D721Med (cell line): ENCODE measurements around the gene HEATR5B.

Source experiments
- DNase-seq: peaks from one replicate; pipeline ENCODE4 v3.0.0; 2011; ENCODE audit warnings: low spot score; ENCODE audit not compliant: insufficient read length
- FAIRE-seq: peaks from 2 replicates; lab custom pipeline; 2011; peaks lifted over from hg19 to GRCh38; lab: Jason Lieb, UNC
- TF ChIP-seq, protein P1 (sequence below): IDR thresholded peaks from 2 replicates; pipeline ENCODE4 v1.5.1; 2012; ENCODE audit warnings: mild to moderate bottlenecking, control low read depth; ENCODE audit not compliant: insufficient read depth; ENCODE audit errors: missing control alignments

HEATR5B gene

DNA sequence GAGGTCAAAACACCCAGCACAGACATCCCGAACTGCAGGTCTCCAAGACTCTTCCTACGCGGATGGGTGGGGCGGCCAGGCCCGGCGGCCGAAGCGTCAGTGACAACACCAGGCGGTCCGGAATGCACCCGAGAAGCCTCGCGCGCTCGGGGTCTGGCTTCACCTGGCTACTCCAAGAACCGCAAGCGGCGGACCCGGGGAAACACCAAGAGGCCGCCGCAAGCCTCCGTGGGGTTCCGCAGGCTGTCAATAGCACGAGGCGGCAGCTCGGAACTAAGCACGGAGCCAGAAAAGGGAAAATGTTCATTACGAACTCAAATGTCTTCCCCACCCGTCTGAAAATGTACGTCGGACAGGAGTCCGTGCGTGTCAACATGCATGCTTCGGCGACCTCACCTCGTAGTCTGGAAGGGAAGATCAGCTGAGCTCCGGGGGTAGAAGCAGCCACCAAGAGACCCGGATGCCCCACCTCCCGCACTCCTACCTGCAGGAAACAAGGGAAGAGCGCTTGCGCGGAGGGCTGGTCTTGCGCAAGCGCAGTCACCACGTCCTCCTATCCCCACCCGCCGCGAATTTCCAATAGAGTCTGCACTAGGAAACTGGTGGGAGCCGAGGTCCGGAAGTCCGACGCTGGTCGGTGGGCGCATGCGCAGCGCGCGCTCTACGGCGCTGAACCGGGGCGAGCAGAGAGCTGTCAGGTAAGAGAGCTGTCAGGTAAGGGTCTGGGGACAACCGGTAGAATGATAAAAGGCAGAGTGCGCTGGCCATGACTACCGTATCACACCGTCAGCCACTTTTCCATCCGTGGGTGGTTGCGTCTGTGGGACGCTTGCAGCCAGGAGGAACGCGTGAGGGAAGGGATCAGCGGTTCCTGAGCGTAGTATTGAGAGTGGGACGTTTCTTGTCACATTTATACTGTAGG, at the start of gene HEATR5B, which contains the start of gene GPATCH11:
HEATR5B (minus strand) TSS at position 500 of the 922 bp plus-strand sequence. CDS start 958 bp downstream, outside the sequence.
GPATCH11 (plus strand) TSS at position 646 of the 922 bp plus-strand sequence. CDS start 3,864 bp downstream, outside the sequence.
- peak; percentile 82 for DNase-seq
- FAIRE-seq, result no peak
- TF ChIP-seq, protein P1, sequence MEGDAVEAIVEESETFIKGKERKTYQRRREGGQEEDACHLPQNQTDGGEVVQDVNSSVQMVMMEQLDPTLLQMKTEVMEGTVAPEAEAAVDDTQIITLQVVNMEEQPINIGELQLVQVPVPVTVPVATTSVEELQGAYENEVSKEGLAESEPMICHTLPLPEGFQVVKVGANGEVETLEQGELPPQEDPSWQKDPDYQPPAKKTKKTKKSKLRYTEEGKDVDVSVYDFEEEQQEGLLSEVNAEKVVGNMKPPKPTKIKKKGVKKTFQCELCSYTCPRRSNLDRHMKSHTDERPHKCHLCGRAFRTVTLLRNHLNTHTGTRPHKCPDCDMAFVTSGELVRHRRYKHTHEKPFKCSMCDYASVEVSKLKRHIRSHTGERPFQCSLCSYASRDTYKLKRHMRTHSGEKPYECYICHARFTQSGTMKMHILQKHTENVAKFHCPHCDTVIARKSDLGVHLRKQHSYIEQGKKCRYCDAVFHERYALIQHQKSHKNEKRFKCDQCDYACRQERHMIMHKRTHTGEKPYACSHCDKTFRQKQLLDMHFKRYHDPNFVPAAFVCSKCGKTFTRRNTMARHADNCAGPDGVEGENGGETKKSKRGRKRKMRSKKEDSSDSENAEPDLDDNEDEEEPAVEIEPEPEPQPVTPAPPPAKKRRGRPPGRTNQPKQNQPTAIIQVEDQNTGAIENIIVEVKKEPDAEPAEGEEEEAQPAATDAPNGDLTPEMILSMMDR, result no peak

DNA sequence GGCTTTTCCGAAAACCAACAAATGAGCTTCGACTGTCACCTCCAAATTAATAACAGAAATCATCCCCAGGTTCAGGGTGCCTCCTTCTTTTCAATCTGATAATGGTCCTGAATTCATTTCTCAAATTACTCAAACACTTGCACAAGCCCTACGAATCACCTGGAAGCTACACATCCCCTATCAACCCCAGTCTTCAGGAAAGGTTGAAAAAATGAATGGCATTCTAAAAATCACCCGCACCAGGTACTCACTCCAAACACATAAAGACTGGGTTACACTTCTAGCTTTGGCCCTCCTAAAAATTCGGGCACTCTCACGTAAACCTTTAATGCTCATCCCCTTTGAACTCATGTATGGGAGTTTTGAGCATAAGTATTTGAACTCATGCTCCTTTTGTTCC, 48.7 kb upstream of the HEATR5B start:
- no peak for DNase-seq
- no peak for FAIRE-seq
- TF ChIP-seq, protein P1, result no peak

DNA sequence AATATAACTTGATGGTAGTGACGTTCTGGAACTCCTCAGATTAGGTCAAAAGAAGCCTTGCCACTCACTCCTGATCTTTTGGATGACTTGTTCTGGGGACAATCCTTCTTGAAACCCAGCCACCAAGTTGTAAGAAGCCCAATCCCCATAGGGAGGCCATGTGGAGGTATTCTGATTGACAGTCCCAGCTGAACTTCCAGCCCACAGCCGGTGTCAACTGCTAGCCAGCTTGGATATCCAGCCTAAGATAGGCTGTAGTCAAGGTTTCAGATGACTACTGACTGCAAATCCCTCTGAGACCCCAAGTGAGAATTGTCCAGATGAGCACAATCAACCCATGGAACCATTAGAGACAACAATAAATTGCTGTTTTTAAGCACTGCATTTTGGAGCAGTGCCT, 41.2 kb upstream of the HEATR5B start:
- TF ChIP-seq, protein P1, result no peak
- FAIRE-seq (no peak), DNase-seq (no peak)

DNA sequence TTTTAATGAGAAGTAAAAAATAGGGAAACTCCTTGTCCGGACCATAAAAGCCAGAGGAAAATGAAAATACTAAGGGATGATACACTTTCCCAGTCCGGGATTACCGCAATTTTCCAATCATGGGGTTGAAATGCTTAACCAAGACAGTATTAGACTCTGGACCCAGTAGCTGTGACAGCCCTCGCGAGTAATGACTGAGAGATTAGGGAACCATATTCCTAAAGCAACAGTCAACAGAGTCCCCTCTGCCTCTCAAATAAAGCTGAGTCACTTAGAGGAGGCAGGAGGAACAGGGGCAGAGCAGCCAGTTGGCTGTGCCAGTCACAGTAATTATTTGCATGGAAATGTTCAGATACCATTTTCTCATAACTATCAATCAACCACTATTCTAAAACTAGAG, 35.0 kb upstream of the HEATR5B start:
- FAIRE-seq, result no peak
- DNase-seq, result no peak
- TF ChIP-seq, protein P1, result no peak

DNA sequence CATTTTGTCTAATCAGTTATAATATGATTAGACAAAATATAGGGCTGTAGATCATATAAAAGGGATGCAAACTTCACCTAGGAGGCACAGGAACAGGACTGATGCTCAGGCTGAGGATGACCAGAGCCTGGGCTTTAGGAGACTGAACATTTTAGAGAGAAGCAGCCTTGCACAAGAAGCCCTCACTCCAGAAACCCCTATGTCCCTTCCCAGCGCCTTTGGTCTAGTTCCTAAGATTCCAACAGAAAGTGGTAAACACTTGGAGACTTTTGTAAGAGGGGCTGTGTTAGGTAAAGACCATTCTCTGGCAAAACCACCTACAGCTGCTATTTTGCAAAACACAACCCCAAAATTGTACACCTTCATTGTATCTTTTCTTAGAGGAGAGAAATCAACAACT, 33.4 kb upstream of the HEATR5B start:
- TF ChIP-seq, protein P1, result no peak
- no peak for DNase-seq
- no peak for FAIRE-seq

DNA sequence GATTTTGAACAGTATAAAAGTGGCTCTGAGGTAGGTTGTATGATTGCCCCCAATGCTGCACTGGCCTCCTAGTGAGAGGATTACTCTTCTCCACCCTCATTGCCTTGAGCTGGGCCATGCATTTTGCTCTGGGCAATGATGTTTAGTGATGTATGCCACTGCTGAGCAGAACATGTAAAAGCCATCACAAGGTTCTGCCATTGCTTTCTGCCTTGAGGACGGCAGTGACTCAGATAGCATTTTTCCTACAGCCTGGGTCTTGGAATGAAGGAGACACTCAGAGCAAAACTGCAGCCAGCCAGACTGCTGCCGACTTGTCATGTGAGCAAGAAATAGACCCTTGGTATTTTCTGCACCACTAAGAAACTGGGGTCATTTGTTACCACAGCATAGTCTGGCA, 27.8 kb upstream of the HEATR5B start:
- TF ChIP-seq, protein P1, result no peak
- DNase-seq (no peak), FAIRE-seq (no peak)
